IMR-90 (cell line): Measurements from ENCODE around the gene DNM3. TPM values are rescaled to one million over a fixed set of nuclear protein-coding genes. Genes with fewer than 3 reads are reported as not detected.

Source experiments
- ATAC-seq: fragments of 200-7000 bp; cut with Tn5 transposase; 2 replicates; pipeline ENCODE4 v1.9.1; 2020; ENCODE audit warnings: low read depth, mild to moderate bottlenecking, moderate library complexity
- BruUV-seq: library from RNA; stranded (reverse); fragments of 400-500 nt; replicated peaks from 2 replicates; lab custom pipeline; 2021; lab: Mats Ljungman, UMichigan
- CTCF ChIA-PET: fragments of 300-600 bp; formaldehyde crosslinking; extraction: SDS; loops from one replicate; lab custom pipeline; 2021; ENCODE audit warnings: antibody characterized with exemption; lab: Yijun Ruan, JAX
- POLR2A ChIA-PET: fragments of 300-600 bp; sonication (Branson Sonifier 250); formaldehyde crosslinking; loops from one replicate; lab custom pipeline; 2022; ENCODE audit warnings: antibody characterized with exemption; ENCODE audit not compliant: unreplicated experiment; lab: Charles Lee
- DNase-seq: peaks from one replicate; pipeline ENCODE4 v3.0.0; 2013
- H2AFZ ChIP-seq: replicated peaks from 2 replicates; pipeline ENCODE3; 2013; ENCODE audit warnings: low read length, mild to moderate bottlenecking; ENCODE audit not compliant: poor library complexity
- H2AK5ac ChIP-seq: 2 replicates; pipeline ENCODE4 v1.6.1; 2013; ENCODE audit warnings: low read depth, low read length, inconsistent platforms
- H2AK9ac ChIP-seq: replicated peaks from 2 replicates; pipeline ENCODE3; 2013; ENCODE audit warnings: mild to moderate bottlenecking, low read depth, low read length, moderate library complexity; ENCODE audit not compliant: poor library complexity
- H2BK120ac ChIP-seq: 2 replicates; pipeline ENCODE4 v1.6.1; 2013; ENCODE audit warnings: low read depth, low read length, inconsistent platforms
- H2BK15ac ChIP-seq: 3 replicates; pipeline ENCODE4 v1.6.1; 2013; ENCODE audit warnings: low read depth, low read length, inconsistent platforms
- H2BK20ac ChIP-seq: 2 replicates; pipeline ENCODE4 v1.6.1; 2013; ENCODE audit warnings: low read depth, mild to moderate bottlenecking, inconsistent platforms, low read length, moderate library complexity
- H2BK5ac ChIP-seq: 2 replicates; pipeline ENCODE4 v1.6.1; 2013; ENCODE audit warnings: mild to moderate bottlenecking, low read depth, low read length, inconsistent platforms; ENCODE audit not compliant: poor library complexity, severe bottlenecking
- H3K14ac ChIP-seq: replicated peaks from 2 replicates; pipeline ENCODE4 v1.6.1; 2013; ENCODE audit warnings: low read depth, low read length, inconsistent platforms
- H3K18ac ChIP-seq: 2 replicates; pipeline ENCODE4 v1.6.1; 2013; ENCODE audit warnings: low read depth, low read length, control low read depth
- H3K23ac ChIP-seq: 2 replicates; pipeline ENCODE4 v1.6.1; 2013; ENCODE audit warnings: low read depth, low read length, inconsistent platforms
- H3K27ac ChIP-seq: 2 replicates; pipeline ENCODE4 v1.5.1; 2013; ENCODE audit warnings: mild to moderate bottlenecking, control low read depth, low read length; ENCODE audit not compliant: insufficient read depth
- H3K27me3 ChIP-seq: 2 replicates; pipeline ENCODE4 v1.6.1; 2013; ENCODE audit warnings: low read length; ENCODE audit not compliant: control insufficient read depth, insufficient read depth
- H3K36me3 ChIP-seq: 2 replicates; pipeline ENCODE4 v1.6.1; 2013; ENCODE audit warnings: low read length, mixed read lengths; ENCODE audit not compliant: control insufficient read depth, insufficient read depth
- H3K4ac ChIP-seq: 2 replicates; pipeline ENCODE4 v1.6.1; 2013; ENCODE audit warnings: low read depth, low read length, inconsistent platforms
- H3K4me1 ChIP-seq: 2 replicates; pipeline ENCODE4 v1.6.1; 2013; ENCODE audit warnings: low read length, mixed read lengths; ENCODE audit not compliant: control insufficient read depth, insufficient read depth
- H3K4me2 ChIP-seq: 2 replicates; pipeline ENCODE4 v1.6.1; 2013; ENCODE audit warnings: low read depth, mild to moderate bottlenecking, control low read depth, low read length, moderate library complexity
- H3K4me3 ChIP-seq: 2 replicates; pipeline ENCODE4 v1.5.1; 2013; ENCODE audit warnings: low read depth, mild to moderate bottlenecking, control low read depth, low read length, moderate library complexity; ENCODE audit not compliant: insufficient read depth
- H3K56ac ChIP-seq: 2 replicates; pipeline ENCODE4 v1.6.1; 2013; ENCODE audit warnings: low read length, inconsistent platforms; ENCODE audit not compliant: insufficient read depth; ENCODE audit errors: extremely low read depth
- H3K79me1 ChIP-seq, 2 experiments: 2 replicates each; pipeline ENCODE4 v1.6.1; 2013; ENCODE audit warnings: low read length in 2 of 2, inconsistent platforms in 1 of 2, low read depth in 1 of 2
- H3K9ac ChIP-seq: 2 replicates; pipeline ENCODE4 v1.6.1; 2013; ENCODE audit warnings: low read depth, low read length, control low read depth
- H3K9me1 ChIP-seq: 2 replicates; pipeline ENCODE4 v1.6.1; 2013; ENCODE audit warnings: low read length, inconsistent platforms; ENCODE audit not compliant: insufficient read depth
- H3K9me3 ChIP-seq: 2 replicates; pipeline ENCODE4 v1.6.1; 2013; ENCODE audit warnings: low read length; ENCODE audit not compliant: control insufficient read depth, insufficient read depth
- H4K20me1 ChIP-seq: 2 replicates; pipeline ENCODE4 v1.6.1; 2013; ENCODE audit warnings: low read length, inconsistent platforms; ENCODE audit not compliant: insufficient read depth
- H4K5ac ChIP-seq: 2 replicates; pipeline ENCODE4 v1.6.1; 2013; ENCODE audit warnings: mild to moderate bottlenecking, low read depth, low read length, control low read depth
- H4K8ac ChIP-seq, 2 experiments: 2 replicates each; pipeline ENCODE4 v1.6.1; 2013; ENCODE audit warnings: low read depth in 2 of 2, low read length in 2 of 2, control low read depth in 1 of 2, inconsistent platforms in 1 of 2
- H4K91ac ChIP-seq: 2 replicates; pipeline ENCODE4 v1.6.1; 2013; ENCODE audit warnings: low read depth, low read length, inconsistent platforms; ENCODE audit not compliant: insufficient read depth
- FOS ChIP-seq: fragments of 150-350 bp; IDR thresholded peaks from 2 replicates; pipeline ENCODE4 v1.6.1; 2016; ENCODE audit warnings: low read depth, low read length
- MAZ ChIP-seq: IDR thresholded peaks from 2 replicates; pipeline ENCODE4 v1.6.1; 2012; ENCODE audit warnings: low read depth, mild to moderate bottlenecking, low read length, improper control_type of control experiment, moderate library complexity, borderline replicate concordance
- NFE2L2 ChIP-seq: fragments of 150-350 bp; IDR thresholded peaks from 2 replicates; pipeline ENCODE4 v1.6.1; 2016; ENCODE audit warnings: low read depth, mild to moderate bottlenecking, low read length
- POLR2A ChIP-seq: IDR thresholded peaks from 2 replicates; pipeline ENCODE4 v1.6.1; 2012; ENCODE audit warnings: mild to moderate bottlenecking, low read depth, low read length
- RFX5 ChIP-seq: IDR thresholded peaks from 2 replicates; pipeline ENCODE4 v1.8.0; 2012; ENCODE audit warnings: low read depth, mild to moderate bottlenecking, low read length, moderate library complexity
- WGBS, 2 experiments: methylation state at CpG; one replicate each; pipeline versions ENCODE4 v1.1.5 to v1.1.7; 2013; ENCODE audit warnings: missing lambda C conversion rate in 2 of 2; ENCODE audit not compliant: insufficient read length in 1 of 2; ENCODE audit errors: extremely low coverage in 2 of 2; 5-methylcytosine and 5-hydroxymethylcytosine counted together
- dilution Hi-C: fragments of 300-500 bp; cut with HindIII; formaldehyde crosslinking; loops from one replicate; pipeline ENCODE4 v1.14.3; 2018; ENCODE audit warnings: low sequenced_read_pairs; ENCODE audit not compliant: unreplicated experiment
- in situ Hi-C: fragments of 300-500 bp; cut with MboI; formaldehyde crosslinking; loops from 3 replicates; pipeline ENCODE4 v1.14.3; 2019; ENCODE audit warnings: low sequenced_read_pairs, inconsistent platforms, mixed read lengths
- intact Hi-C: fragments of 100-400 bp; cut with micrococcal nuclease; formaldehyde crosslinking; loops from 2 replicates; pipeline ENCODE4 v1.10.0; 2022
- polyA plus RNA-seq, 3 experiments: library from polyadenylated mRNA; depleted of rRNA; stranded (reverse); fragments of >200 nt; gene quantifications; 2 replicates each; pipeline ENCODE4 v1.2.3, GENCODE V29; 2012; ENCODE audit warnings: low replicate concordance in 1 of 3
- total RNA-seq: library from RNA; depleted of rRNA; stranded (reverse); fragments of >200 nt; gene quantifications from 2 replicates; pipeline ENCODE4 v1.2.3, GENCODE V29; 2012
- TF ChIP-seq, protein P1 (sequence below): fragments of 150-350 bp; IDR thresholded peaks from 2 replicates; pipeline ENCODE4 v1.6.1; 2016; ENCODE audit warnings: low read depth, mild to moderate bottlenecking, low read length, moderate library complexity, borderline replicate concordance

The DNM3 gene
- total and polyA plus RNA-seq, 2 of the 4 experiments (the other 2 are of a cell fraction) = 0.36 TPM

DNA sequence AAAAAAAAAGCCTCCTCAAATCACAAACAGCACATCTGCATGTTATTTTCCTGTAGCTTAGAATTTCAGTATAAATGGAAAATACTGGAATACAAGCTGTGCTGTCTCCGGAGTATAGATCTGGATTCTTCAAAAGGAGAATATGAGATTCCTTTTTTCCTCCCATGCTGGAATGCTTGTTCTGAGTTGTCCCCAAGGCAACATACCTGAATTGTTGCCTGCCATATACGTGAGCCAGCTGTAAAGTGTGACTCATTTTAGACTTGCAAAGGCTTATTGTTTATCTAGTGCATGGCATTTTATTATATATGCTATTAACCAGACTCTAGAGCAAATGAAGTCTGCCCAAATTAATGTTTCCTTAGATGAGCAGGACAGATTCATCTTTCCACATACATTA, 484.2 kb downstream of the DNM3 start:
- H2AK5ac ChIP-seq = no peak overlapping the region
- no peaks in the 10 kb centered on the region; the same call in 1 of the 2 replicates for H3K9me1 ChIP-seq
- no peaks in the 10 kb centered on the region for H3K79me1 ChIP-seq
- in situ Hi-C loops (no loop called here), intact Hi-C loops (no loop called here), dilution Hi-C loops (no loop called here)
- H3K14ac ChIP-seq = no peak overlapping the region
- ATAC-seq (no peak), DNase-seq (peak; percentile 67)
- no peak overlapping the region for H2BK15ac ChIP-seq
- BruUV-seq = no TSS peak
- no peak overlapping the region for H3K27ac ChIP-seq
- CTCF ChIA-PET = no interaction called here
- H4K91ac ChIP-seq = no peak overlapping the region
- H3K27me3 ChIP-seq = no peaks in the 10 kb centered on the region
- no peak overlapping the region for H3K23ac ChIP-seq
- H2AFZ ChIP-seq = no peak overlapping the region
- H2BK120ac ChIP-seq = no peak overlapping the region
- H3K4me3 ChIP-seq = no peak overlapping the region
- no peak overlapping the region for H4K8ac ChIP-seq
- H3K56ac ChIP-seq = no peak overlapping the region
- TF ChIP-seq, protein P1, sequence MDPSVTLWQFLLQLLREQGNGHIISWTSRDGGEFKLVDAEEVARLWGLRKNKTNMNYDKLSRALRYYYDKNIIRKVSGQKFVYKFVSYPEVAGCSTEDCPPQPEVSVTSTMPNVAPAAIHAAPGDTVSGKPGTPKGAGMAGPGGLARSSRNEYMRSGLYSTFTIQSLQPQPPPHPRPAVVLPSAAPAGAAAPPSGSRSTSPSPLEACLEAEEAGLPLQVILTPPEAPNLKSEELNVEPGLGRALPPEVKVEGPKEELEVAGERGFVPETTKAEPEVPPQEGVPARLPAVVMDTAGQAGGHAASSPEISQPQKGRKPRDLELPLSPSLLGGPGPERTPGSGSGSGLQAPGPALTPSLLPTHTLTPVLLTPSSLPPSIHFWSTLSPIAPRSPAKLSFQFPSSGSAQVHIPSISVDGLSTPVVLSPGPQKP = no peak
- TF ChIP-seq NFE2L2 (no peak), MAZ (no peak), RFX5 (no peak), POLR2A (no peak), FOS (no peak)
- POLR2A ChIA-PET = no interaction called here
- no CpG with 5 or more reads among the region's 2 CpGs for WGBS, 2 experiments
- H3K36me3 ChIP-seq = no peaks in the 10 kb centered on the region
- no peak overlapping the region for H2AK9ac ChIP-seq
- no peaks in the 10 kb centered on the region for H4K20me1 ChIP-seq
- H3K9ac ChIP-seq = no peak overlapping the region
- H3K9me3 ChIP-seq = no peaks in the 10 kb centered on the region
- H4K5ac ChIP-seq = no peak overlapping the region
- peaks cover 20% of the 10 kb centered on the region for H3K4me1 ChIP-seq
- H3K18ac ChIP-seq = no peak overlapping the region
- no peak overlapping the region for H2BK20ac ChIP-seq
- no peak overlapping the region for H3K4ac ChIP-seq
- no peak overlapping the region for H3K4me2 ChIP-seq
- no peak overlapping the region for H2BK5ac ChIP-seq
